ENCODE results near the gene WAPL.

GRCh38 chr10:86547296-86547695 lies 25.7 kb upstream of the WAPL start:
- no peak for TF ChIP-seq CTCF (IDR thresholded peaks at IDR 0.05)
- no peak for TF ChIP-seq POLR2A (IDR thresholded peaks at IDR 0.05)

All from breast epithelium (tissue), 3 donors.